K562 (cell line): ENCODE measurements around the gene TMEM185B. TPM values are rescaled to one million over a fixed set of nuclear protein-coding genes. Genes with fewer than 3 reads are reported as not detected.

Experiments used
- CREM ChIP-seq: IDR thresholded peaks from 2 replicates; pipeline ENCODE4 v1.6.1; 2014; ENCODE audit warnings: antibody characterized with exemption, low read depth
- CTBP1 ChIP-seq: fragments of 450-650 bp; IDR thresholded peaks from 2 replicates; pipeline ENCODE4 v1.6.1; 2016; ENCODE audit warnings: borderline replicate concordance
- HDAC2 ChIP-seq: fragments of 450-650 bp; IDR thresholded peaks from 2 replicates; pipeline ENCODE4 v1.6.1; 2016; ENCODE audit warnings: mild to moderate bottlenecking
- REST ChIP-seq, 2 experiments: fragments of 450-650 bp; formaldehyde crosslinking in 1 of 2; IDR thresholded peaks; 2 replicates each; pipeline versions ENCODE4 v1.4.0 to v1.6.1; 2014 to 2020; ENCODE audit warnings: mild to moderate bottlenecking in 2 of 2, borderline replicate concordance in 1 of 2, low read depth in 1 of 2
- ZFP30 ChIP-seq: fragments of 250-450 bp; sonication (Bioruptor Pico); IDR thresholded peaks from 2 replicates; pipeline ENCODE4 v1.8.0; 2022; ENCODE audit warnings: moderate library complexity, mild to moderate bottlenecking, inconsistent platforms, borderline replicate concordance
- ZNF41 ChIP-seq: fragments of 250-450 bp; sonication (Bioruptor Pico); conservative IDR thresholded peaks from 2 replicates; pipeline ENCODE4 v1.4.0; 2020; ENCODE audit warnings: mild to moderate bottlenecking
- polyA plus RNA-seq, 8 experiments: library from polyadenylated mRNA; depleted of rRNA in 4 of 8; stranded (reverse) in 5 of 8; unstranded in 3 of 8; fragments of >200 nt; fragmentation: Nextera tagmentation in 2 of 8; fragmentation: Illumina TruSeq in 1 of 8; extraction: Ambion mirVana in 2 of 8; extraction: Trizol in 1 of 8; gene quantifications; 2 replicates each; pipeline versions ENCODE4 v1.2.1 to v1.2.3, GENCODE V29; 2011 to 2014; ENCODE audit warnings: inconsistent platforms in 1 of 8, missing spikeins in 1 of 8
- total RNA-seq, 7 experiments: library from RNA; depleted of rRNA in 6 of 7; stranded (reverse); fragments of >200 nt in 6 of 7; fragmentation: Illumina TruSeq in 2 of 7; extraction: Trizol in 2 of 7; gene quantifications; 2 replicates each; pipeline versions ENCODE4 v1.2.1 to v1.2.3, GENCODE V29; 2011 to 2021; ENCODE audit warnings: low replicate concordance in 1 of 7
- TF ChIP-seq, protein P1 (sequence below): fragments of 450-650 bp; formaldehyde crosslinking; IDR thresholded peaks from 2 replicates; pipeline ENCODE4 v1.4.0; 2020; ENCODE audit warnings: mild to moderate bottlenecking, moderate library complexity
- TF ChIP-seq, protein P2 (sequence below): fragments of 250-450 bp; sonication (Bioruptor Pico); IDR thresholded peaks from 2 replicates; pipeline ENCODE4 v1.4.0; 2020
- TF ChIP-seq, protein P3 (sequence below): sonication (generic); formaldehyde crosslinking; IDR thresholded peaks from 2 replicates; pipeline ENCODE4 v1.8.0; 2022; ENCODE audit warnings: missing genetic modification reagents, mild to moderate bottlenecking, moderate library complexity, borderline replicate concordance

TMEM185B gene
- total and polyA plus RNA-seq, 9 of the 15 experiments (the other 6 are each of a cell fraction or from before 2014, with no cell fraction given): 2.9 to 28.2 (median 11.5) TPM

DNA sequence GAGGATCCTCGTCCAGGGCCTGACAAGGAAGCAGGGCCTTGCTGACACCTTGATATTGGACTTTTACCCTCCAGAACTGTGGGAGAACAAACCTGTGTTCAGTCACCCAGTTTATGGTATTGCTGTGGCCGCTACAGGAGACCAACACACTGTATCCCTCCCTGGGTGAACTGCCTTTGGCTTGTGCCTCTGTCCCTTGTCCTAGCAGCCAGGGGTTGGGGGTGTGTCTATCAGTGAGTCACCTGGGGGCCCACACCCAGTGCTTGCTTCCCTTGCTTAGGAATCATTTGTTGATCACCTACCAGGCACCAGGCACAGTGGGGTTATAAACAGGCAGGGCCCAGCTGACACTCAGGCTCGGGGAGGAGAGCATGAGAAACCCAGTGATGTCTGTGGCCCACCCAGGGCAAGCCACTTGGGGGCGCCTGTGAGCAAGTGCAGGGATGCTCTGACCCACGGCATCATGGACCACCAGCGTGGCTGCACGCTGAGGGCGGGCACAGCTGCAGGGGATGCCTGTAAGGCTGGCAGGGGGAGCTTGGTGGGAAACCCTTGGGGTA is 17.1 kb downstream of the TMEM185B start (continued):
- peak; percentile 59; the same call in 1 of the 2 replicates for TF ChIP-seq REST (IDR thresholded peaks at IDR 0.05; ENCODE audit: borderline replicate concordance)
- TF ChIP-seq REST (CRISPR knock-in tag; IDR thresholded peaks at IDR 0.05; ENCODE audit: low read depth): no peak
- no peak for TF ChIP-seq ZFP30 (CRISPR knock-in tag)
- no peak for TF ChIP-seq HDAC2
- TF ChIP-seq, protein P1, sequence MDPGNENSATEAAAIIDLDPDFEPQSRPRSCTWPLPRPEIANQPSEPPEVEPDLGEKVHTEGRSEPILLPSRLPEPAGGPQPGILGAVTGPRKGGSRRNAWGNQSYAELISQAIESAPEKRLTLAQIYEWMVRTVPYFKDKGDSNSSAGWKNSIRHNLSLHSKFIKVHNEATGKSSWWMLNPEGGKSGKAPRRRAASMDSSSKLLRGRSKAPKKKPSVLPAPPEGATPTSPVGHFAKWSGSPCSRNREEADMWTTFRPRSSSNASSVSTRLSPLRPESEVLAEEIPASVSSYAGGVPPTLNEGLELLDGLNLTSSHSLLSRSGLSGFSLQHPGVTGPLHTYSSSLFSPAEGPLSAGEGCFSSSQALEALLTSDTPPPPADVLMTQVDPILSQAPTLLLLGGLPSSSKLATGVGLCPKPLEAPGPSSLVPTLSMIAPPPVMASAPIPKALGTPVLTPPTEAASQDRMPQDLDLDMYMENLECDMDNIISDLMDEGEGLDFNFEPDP (CRISPR knock-in tag): no peak
- peak; percentile 55; the same call in 1 of the 2 replicates for TF ChIP-seq CTBP1
- TF ChIP-seq ZNF41 (CRISPR knock-in tag): no peak
- TF ChIP-seq, protein P2, sequence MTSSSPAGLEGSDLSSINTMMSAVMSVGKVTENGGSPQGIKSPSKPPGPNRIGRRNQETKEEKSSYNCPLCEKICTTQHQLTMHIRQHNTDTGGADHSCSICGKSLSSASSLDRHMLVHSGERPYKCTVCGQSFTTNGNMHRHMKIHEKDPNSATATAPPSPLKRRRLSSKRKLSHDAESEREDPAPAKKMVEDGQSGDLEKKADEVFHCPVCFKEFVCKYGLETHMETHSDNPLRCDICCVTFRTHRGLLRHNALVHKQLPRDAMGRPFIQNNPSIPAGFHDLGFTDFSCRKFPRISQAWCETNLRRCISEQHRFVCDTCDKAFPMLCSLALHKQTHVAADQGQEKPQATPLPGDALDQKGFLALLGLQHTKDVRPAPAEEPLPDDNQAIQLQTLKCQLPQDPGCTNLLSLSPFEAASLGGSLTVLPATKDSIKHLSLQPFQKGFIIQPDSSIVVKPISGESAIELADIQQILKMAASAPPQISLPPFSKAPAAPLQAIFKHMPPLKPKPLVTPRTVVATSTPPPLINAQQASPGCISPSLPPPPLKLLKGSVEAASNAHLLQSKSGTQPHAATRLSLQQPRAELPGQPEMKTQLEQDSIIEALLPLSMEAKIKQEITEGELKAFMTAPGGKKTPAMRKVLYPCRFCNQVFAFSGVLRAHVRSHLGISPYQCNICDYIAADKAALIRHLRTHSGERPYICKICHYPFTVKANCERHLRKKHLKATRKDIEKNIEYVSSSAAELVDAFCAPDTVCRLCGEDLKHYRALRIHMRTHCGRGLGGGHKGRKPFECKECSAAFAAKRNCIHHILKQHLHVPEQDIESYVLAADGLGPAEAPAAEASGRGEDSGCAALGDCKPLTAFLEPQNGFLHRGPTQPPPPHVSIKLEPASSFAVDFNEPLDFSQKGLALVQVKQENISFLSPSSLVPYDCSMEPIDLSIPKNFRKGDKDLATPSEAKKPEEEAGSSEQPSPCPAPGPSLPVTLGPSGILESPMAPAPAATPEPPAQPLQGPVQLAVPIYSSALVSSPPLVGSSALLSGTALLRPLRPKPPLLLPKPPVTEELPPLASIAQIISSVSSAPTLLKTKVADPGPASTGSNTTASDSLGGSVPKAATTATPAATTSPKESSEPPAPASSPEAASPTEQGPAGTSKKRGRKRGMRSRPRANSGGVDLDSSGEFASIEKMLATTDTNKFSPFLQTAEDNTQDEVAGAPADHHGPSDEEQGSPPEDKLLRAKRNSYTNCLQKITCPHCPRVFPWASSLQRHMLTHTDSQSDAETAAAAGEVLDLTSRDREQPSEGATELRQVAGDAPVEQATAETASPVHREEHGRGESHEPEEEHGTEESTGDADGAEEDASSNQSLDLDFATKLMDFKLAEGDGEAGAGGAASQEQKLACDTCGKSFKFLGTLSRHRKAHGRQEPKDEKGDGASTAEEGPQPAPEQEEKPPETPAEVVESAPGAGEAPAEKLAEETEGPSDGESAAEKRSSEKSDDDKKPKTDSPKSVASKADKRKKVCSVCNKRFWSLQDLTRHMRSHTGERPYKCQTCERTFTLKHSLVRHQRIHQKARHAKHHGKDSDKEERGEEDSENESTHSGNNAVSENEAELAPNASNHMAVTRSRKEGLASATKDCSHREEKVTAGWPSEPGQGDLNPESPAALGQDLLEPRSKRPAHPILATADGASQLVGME: 0 out of 2 replicates have a peak, but pooled peaks have one; percentile 25
- 0 out of 2 replicates have a peak, but pooled peaks have one; percentile 12 for TF ChIP-seq CREM
- TF ChIP-seq, protein P3, sequence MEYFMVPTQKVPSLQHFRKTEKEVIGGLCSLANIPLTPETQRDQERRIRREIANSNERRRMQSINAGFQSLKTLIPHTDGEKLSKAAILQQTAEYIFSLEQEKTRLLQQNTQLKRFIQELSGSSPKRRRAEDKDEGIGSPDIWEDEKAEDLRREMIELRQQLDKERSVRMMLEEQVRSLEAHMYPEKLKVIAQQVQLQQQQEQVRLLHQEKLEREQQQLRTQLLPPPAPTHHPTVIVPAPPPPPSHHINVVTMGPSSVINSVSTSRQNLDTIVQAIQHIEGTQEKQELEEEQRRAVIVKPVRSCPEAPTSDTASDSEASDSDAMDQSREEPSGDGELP (CRISPR knock-in tag): peak; percentile 54
